ENCODE results near the gene TSR3.

DNA sequence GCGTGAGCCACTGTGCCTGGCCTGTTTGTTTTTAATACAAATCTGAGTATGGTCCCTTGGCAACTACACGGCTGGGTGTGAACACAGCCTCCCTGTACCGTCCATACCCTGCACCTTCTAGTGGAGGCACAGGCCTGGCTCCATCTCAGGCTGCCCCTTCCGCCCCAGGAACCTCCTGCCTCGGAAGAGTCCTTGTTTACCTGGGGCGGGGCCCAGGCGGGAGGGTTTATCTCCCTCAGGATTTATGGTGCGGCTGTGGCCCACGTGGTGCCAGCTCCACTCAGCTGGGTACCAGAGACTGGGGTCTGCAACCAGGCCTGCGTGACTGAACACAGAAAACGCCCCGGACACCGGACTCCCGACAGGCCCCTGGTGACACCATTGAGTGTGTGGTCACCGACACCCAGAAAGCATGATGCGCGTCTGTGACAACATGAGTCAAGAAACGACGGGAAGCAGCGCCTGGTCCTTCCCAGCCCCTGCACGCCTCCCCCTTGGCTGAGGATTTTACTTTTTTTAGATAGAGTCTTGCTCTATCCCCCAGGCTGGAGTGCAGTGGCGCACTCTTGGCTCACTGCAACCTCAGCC is 43.9 kb upstream of the TSR3 start:
- TF ChIP-seq POLR2A (IDR thresholded peaks at IDR 0.05) (no peak), CTCF (IDR thresholded peaks at IDR 0.05) (no peak)
